H1 (cell line): ENCODE results near the gene PTPA. TPM values are rescaled to one million over a fixed set of nuclear protein-coding genes. Genes with fewer than 3 reads are reported as not detected.
A peak's percentile ranks its signal among the peaks of the same experiment; 100 is the strongest.

Experiments
- ASH2L ChIP-seq: fragments of 200-600, 300-600 bp; sonication (generic); IDR thresholded peaks from one replicate; pipeline ENCODE4 v1.7.1; 2017; ENCODE audit warnings: low read length
- CBX5 ChIP-seq: fragments of 300-800, 300-1000 bp; sonication (generic); IDR thresholded peaks from 2 replicates; pipeline ENCODE4 v1.7.1; 2016; ENCODE audit warnings: antibody characterized with exemption, low read length, low read depth
- PHF8 ChIP-seq: fragments of 200-600 bp; sonication (generic); conservative IDR thresholded peaks from 2 replicates; pipeline ENCODE4 v1.7.1; 2012; ENCODE audit warnings: low read depth, mild to moderate bottlenecking, inconsistent platforms, low read length, moderate library complexity
- POLR2A ChIP-seq, 2 experiments: IDR thresholded peaks; 1 replicate in 1 of 2; 2 replicates in 1 of 2; pipeline ENCODE4 v1.6.1; 2011; ENCODE audit warnings: low read depth in 2 of 2, low read length in 2 of 2, mild to moderate bottlenecking in 2 of 2; ENCODE audit errors: control extremely low read depth in 1 of 2
- RNF2 ChIP-seq: fragments of 200-900, 300-1000 bp; sonication (generic); IDR thresholded peaks from 2 replicates; pipeline ENCODE4 v1.7.1; 2016; ENCODE audit warnings: borderline replicate concordance, low read depth, mild to moderate bottlenecking, antibody characterized with exemption, low read length; ENCODE audit not compliant: poor library complexity, severe bottlenecking; ENCODE audit errors: missing control alignments
- SAP30 ChIP-seq: fragments of 300-600 bp; sonication (generic); IDR thresholded peaks from 2 replicates; pipeline ENCODE4 v1.7.1; 2012; ENCODE audit warnings: low read length, moderate library complexity, mild to moderate bottlenecking, inconsistent platforms; ENCODE audit not compliant: insufficient read depth, insufficient replicate concordance
- SP2 ChIP-seq: IDR thresholded peaks from 2 replicates; pipeline ENCODE4 v1.6.1; 2012; ENCODE audit warnings: mild to moderate bottlenecking, low read length, inconsistent platforms
- TEAD4 ChIP-seq: IDR thresholded peaks from 2 replicates; pipeline ENCODE4 v1.6.1; 2012; ENCODE audit warnings: low read depth, low read length, inconsistent platforms, mixed read lengths
- polyA plus RNA-seq, 7 experiments: library from polyadenylated mRNA; depleted of rRNA in 3 of 7; stranded (reverse) in 5 of 7; unstranded in 2 of 7; fragments of >200 nt in 5 of 7; fragments of 200-250 nt in 2 of 7; gene quantifications; 1 replicate in 5 of 7; 2 replicates in 1 of 7; 4 replicates in 1 of 7; pipeline versions ENCODE4 v1.2.1 to v1.2.3, GENCODE V29; 2011 to 2013; ENCODE audit warnings: missing spikeins in 2 of 7, mixed read lengths in 2 of 7
- total RNA-seq: library from RNA; stranded (reverse); fragmentation: NEBNext Ultra II Directional; extraction: Animal tissue kit (Norgen Biotek cat#: 25700); gene quantifications from 2 replicates; pipeline ENCODE4 v1.2.1, GENCODE V29; 2021
- TF ChIP-seq, protein P1 (sequence below): IDR thresholded peaks from 2 replicates; pipeline ENCODE4 v1.6.1; 2012; ENCODE audit warnings: inconsistent platforms
- TF ChIP-seq, protein P2 (sequence below): IDR thresholded peaks from 2 replicates; pipeline ENCODE4 v1.6.1; 2011; ENCODE audit warnings: low read length, improper control_type of control experiment

Gene PTPA
- total and polyA plus RNA-seq, 2 of the 8 experiments (the other 6 are each of a cell fraction or from before 2014, with no cell fraction given): 114 to 145 TPM

DNA sequence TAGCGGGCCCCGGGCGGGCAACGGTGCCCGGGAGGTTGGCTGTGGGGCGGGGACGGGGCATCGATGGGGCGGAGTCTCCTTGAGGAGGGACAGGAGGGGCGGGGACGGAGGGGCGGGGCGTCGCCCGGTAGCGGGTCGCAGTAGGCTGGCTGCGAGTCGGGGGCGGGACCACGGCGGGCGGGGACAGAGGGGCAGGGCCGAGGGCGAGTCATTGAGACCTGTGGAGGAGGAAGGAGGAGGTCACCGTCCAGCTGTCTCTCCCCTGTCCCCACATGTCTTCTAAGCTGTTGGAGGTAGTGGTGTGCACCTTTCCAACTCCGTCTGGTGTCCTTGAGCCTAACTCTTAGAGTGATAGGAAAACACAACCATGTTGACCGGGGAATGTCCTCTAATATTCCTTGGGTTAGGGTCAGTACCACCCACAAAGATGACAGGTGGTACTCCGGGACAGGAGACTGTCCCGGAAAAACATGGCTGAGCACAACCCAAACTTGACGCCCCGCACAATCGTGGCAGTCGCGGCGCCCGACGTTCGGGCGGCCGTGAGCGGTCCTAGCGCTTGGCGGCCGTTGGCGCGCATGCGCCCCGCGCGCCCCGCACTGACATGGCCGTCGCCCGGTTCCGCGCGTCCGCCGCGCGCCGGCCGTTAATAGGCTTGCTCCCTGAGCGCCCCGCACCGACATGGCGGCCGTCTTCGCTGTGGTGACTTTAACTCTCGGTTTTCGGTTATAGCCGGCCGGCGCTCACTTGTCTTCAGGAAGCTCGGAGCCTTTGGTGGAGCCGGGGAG lies at the start of gene PTPA, which contains the start of gene CRAT (continued):
- TF ChIP-seq, protein P1, sequence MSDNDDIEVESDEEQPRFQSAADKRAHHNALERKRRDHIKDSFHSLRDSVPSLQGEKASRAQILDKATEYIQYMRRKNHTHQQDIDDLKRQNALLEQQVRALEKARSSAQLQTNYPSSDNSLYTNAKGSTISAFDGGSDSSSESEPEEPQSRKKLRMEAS: no peak; the same call in 1 of the 2 replicates
- TF ChIP-seq ASH2L: peak; percentile 8
- no peak for TF ChIP-seq TEAD4
- TF ChIP-seq SP2: no peak
- peak; percentile 94; the same call in 1 of the 2 replicates for TF ChIP-seq PHF8
- TF ChIP-seq RNF2: no peak
- peak in 1 of 2 experiments; percentile 76; a peak in 2 of 3 replicates for TF ChIP-seq POLR2A (IDR thresholded peaks at IDR 0.05; ENCODE audit: control extremely low read depth in 1 of 2, low read depth in 2 of 2, low read length in 2 of 2)
- TF ChIP-seq, protein P2, sequence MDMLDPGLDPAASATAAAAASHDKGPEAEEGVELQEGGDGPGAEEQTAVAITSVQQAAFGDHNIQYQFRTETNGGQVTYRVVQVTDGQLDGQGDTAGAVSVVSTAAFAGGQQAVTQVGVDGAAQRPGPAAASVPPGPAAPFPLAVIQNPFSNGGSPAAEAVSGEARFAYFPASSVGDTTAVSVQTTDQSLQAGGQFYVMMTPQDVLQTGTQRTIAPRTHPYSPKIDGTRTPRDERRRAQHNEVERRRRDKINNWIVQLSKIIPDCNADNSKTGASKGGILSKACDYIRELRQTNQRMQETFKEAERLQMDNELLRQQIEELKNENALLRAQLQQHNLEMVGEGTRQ: no peak
- TF ChIP-seq SAP30: peak; percentile 96
- TF ChIP-seq CBX5: no peak
